HL-60 (cell line): Measurements from ENCODE around the gene ARF3.
A peak's percentile ranks its signal among the peaks of the same experiment; 100 is the strongest.

Source experiments
- DNase-seq, 2 experiments: peaks; one replicate each; pipeline ENCODE4 v3.0.0-alpha.2; 2010 to 2020; ENCODE audit warnings: low read depth in 1 of 2, low spot score in 1 of 2
- H3K27ac ChIP-seq: fragments of 250-450 bp; sonication (Bioruptor Pico); replicated peaks from 2 replicates; pipeline ENCODE4 v1.5.1; 2020; ENCODE audit warnings: mild to moderate bottlenecking, moderate library complexity
- H3K27me3 ChIP-seq: fragments of 250-450 bp; sonication (Bioruptor Pico); 2 replicates; pipeline ENCODE4 v1.5.1; 2021; ENCODE audit warnings: mild to moderate bottlenecking, moderate library complexity; ENCODE audit not compliant: insufficient read depth, poor library complexity, severe bottlenecking
- H3K4me3 ChIP-seq: replicated peaks from 2 replicates; pipeline ENCODE4 v1.5.1; 2011; ENCODE audit warnings: mild to moderate bottlenecking, control low read depth, low read length; ENCODE audit not compliant: insufficient read depth
- GABPA ChIP-seq: IDR thresholded peaks from 2 replicates; pipeline ENCODE4 v1.6.1; 2012; ENCODE audit warnings: low read depth
- POLR2AphosphoS5 ChIP-seq: IDR thresholded peaks from 2 replicates; pipeline ENCODE4 v1.6.1; 2012; ENCODE audit warnings: low read depth
- SPI1 ChIP-seq: IDR thresholded peaks from 2 replicates; pipeline ENCODE4 v1.6.1; 2012; ENCODE audit warnings: low read depth, mild to moderate bottlenecking, borderline replicate concordance
- TF ChIP-seq, protein P1 (sequence below): IDR thresholded peaks from 2 replicates; pipeline ENCODE4 v1.6.1; 2012; ENCODE audit warnings: low read depth; ENCODE audit not compliant: insufficient replicate concordance
- TF ChIP-seq, protein P2 (sequence below): IDR thresholded peaks from one replicate; pipeline ENCODE4 v1.5.1; 2011; ENCODE audit warnings: low read length, control low read depth, inconsistent platforms; ENCODE audit not compliant: insufficient read depth

The ARF3 gene

DNA sequence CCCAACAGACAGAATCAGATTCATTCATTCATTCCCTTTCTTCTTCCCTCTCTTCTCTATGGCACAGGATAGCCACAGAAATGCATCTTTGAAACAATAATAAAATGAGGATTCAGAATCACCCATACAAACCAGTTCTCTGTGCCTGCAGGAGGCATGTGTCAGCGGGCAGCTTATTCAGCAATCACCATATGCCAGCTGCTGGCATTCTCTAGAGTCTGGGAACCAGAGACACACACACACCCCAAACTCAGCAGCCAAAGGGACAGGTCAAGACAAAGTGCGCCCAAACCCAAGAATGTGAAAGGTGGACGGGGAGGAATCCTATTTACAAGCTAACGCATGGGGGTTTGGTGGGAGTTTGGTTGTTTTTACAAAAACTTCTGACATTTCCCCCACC, 14.1 kb downstream of the ARF3 start:
- no peak overlapping the region for H3K27ac ChIP-seq
- TF ChIP-seq SPI1 (no peak), POLR2AphosphoS5 (no peak), GABPA (no peak)
- TF ChIP-seq, protein P1, sequence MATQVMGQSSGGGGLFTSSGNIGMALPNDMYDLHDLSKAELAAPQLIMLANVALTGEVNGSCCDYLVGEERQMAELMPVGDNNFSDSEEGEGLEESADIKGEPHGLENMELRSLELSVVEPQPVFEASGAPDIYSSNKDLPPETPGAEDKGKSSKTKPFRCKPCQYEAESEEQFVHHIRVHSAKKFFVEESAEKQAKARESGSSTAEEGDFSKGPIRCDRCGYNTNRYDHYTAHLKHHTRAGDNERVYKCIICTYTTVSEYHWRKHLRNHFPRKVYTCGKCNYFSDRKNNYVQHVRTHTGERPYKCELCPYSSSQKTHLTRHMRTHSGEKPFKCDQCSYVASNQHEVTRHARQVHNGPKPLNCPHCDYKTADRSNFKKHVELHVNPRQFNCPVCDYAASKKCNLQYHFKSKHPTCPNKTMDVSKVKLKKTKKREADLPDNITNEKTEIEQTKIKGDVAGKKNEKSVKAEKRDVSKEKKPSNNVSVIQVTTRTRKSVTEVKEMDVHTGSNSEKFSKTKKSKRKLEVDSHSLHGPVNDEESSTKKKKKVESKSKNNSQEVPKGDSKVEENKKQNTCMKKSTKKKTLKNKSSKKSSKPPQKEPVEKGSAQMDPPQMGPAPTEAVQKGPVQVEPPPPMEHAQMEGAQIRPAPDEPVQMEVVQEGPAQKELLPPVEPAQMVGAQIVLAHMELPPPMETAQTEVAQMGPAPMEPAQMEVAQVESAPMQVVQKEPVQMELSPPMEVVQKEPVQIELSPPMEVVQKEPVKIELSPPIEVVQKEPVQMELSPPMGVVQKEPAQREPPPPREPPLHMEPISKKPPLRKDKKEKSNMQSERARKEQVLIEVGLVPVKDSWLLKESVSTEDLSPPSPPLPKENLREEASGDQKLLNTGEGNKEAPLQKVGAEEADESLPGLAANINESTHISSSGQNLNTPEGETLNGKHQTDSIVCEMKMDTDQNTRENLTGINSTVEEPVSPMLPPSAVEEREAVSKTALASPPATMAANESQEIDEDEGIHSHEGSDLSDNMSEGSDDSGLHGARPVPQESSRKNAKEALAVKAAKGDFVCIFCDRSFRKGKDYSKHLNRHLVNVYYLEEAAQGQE: no peak
- TF ChIP-seq, protein P2, sequence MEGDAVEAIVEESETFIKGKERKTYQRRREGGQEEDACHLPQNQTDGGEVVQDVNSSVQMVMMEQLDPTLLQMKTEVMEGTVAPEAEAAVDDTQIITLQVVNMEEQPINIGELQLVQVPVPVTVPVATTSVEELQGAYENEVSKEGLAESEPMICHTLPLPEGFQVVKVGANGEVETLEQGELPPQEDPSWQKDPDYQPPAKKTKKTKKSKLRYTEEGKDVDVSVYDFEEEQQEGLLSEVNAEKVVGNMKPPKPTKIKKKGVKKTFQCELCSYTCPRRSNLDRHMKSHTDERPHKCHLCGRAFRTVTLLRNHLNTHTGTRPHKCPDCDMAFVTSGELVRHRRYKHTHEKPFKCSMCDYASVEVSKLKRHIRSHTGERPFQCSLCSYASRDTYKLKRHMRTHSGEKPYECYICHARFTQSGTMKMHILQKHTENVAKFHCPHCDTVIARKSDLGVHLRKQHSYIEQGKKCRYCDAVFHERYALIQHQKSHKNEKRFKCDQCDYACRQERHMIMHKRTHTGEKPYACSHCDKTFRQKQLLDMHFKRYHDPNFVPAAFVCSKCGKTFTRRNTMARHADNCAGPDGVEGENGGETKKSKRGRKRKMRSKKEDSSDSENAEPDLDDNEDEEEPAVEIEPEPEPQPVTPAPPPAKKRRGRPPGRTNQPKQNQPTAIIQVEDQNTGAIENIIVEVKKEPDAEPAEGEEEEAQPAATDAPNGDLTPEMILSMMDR: no peak
- DNase-seq: no peak
- no peak overlapping the region for H3K4me3 ChIP-seq
- H3K27me3 ChIP-seq: no peaks in the 10 kb centered on the region

DNA sequence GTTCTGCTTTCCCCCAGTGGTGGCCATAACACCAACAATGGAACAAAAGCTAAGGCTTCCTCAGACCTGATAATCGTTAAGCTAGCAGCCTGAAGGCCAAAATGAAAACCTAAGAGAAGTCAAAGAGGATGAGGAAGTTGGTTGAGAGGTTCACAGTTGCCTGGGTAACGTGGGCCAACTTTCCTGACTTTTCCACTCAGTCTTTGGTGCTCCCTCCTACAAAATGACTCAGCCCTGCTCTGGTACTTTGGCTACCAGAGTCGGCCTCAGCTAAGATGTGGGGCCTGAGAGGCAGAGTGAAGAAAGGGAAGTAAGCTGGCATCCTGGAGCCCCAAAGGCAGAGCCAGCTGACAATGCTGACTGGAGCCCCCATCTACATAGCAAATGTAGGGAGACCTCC, 17.1 kb downstream of the ARF3 start:
- Histone ChIP-seq H3K27me3 (no peaks in the 10 kb centered on the region), H3K4me3 (no peak overlapping the region), H3K27ac (peak overlapping the region; percentile 26)
- no peak for TF ChIP-seq GABPA
- peak; percentile 24; the same call in 1 of the 2 replicates for TF ChIP-seq SPI1
- peak; percentile 81 to 89 for DNase-seq

DNA sequence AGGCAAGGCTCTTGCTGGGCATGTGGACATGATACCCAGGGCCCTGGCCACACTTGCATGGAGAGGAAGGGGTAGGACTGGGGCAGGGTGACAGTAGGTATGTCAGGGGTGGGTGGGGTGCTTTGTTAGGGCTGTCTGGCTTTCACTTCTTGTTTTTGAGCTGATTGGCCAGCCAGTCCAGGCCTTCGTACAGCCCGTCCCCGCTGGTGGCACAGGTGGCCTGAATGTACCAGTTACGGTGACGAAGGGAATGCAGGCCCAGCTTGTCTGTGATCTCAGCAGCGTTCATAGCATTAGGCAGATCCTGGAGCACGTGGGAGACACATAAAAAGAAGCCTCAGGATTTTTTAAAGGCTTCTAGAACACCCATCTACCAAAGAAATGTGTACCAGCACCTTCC, 18.5 kb downstream of the ARF3 start:
- H3K27me3 ChIP-seq: no peaks in the 10 kb centered on the region
- no peak for DNase-seq
- no peak overlapping the region for H3K27ac ChIP-seq
- TF ChIP-seq SPI1: no peak
- TF ChIP-seq, protein P2: no peak
- TF ChIP-seq POLR2AphosphoS5: no peak
- no peak for TF ChIP-seq GABPA
- TF ChIP-seq, protein P1: no peak
- no peak overlapping the region for H3K4me3 ChIP-seq

DNA sequence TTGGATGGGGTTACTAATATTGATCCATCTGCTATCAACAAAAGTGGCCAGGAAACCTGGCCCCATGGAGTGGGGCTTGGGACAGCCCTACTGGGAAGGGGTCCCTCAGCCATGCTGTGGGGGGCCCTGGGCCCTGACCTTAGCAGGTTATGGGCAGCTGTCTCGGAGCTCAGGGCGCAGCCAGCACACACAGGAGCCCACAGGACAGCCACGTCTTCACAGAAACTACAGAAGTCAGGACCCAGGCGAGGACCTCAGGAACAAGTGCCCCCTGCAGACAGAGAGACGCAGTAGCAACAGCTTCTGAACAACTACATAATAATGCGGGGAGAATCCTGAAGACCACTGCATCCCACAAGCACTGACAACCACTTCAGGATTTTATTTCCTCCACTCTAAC, 20.1 kb downstream of the ARF3 start:
- DNase-seq: no peak
- Histone ChIP-seq H3K4me3 (no peak overlapping the region), H3K27ac (no peak overlapping the region), H3K27me3 (no peaks in the 10 kb centered on the region)
- TF ChIP-seq SPI1 (no peak), POLR2AphosphoS5 (no peak), GABPA (no peak)
- TF ChIP-seq, protein P1: no peak
- TF ChIP-seq, protein P2: no peak
